PC-3 (cell line): Measurements from ENCODE around the gene POMP.

ENCODE experiments used
- CTCF ChIP-seq: fragments of 300-600 bp; sonication (generic); conservative IDR thresholded peaks from 2 replicates; pipeline ENCODE4 v1.5.1; 2017; ENCODE audit warnings: antibody characterized with exemption, low read depth, mild to moderate bottlenecking, low read length
- EZH2 ChIP-seq: fragments of 300-600 bp; sonication (generic); IDR thresholded peaks from one replicate; pipeline ENCODE4 v1.6.1; 2017; ENCODE audit warnings: antibody characterized with exemption, mild to moderate bottlenecking, low read length; ENCODE audit not compliant: unreplicated experiment
- EZH2phosphoT487 ChIP-seq: fragments of 300-600 bp; sonication (generic); IDR thresholded peaks from 2 replicates; pipeline ENCODE4 v1.6.1; 2018; ENCODE audit warnings: mild to moderate bottlenecking, antibody characterized with exemption, low read length, borderline replicate concordance

- TF ChIP-seq CTCF = no peak
- no peak for TF ChIP-seq EZH2
- no peak for TF ChIP-seq EZH2phosphoT487
Observed at GRCh38 chr13:28699246-28699645, 40.3 kb downstream of the POMP start.
